HepG2 (cell line): ENCODE data around the gene SYDE1. TPM values are rescaled to one million over a fixed set of nuclear protein-coding genes. Genes with fewer than 3 reads are reported as not detected.

Experiments used
- ATAC-seq: fragments of 200-7000 bp; cut with Tn5 transposase; 3 replicates; pipeline ENCODE4 v1.9.1; 2020; ENCODE audit warnings: mild to moderate bottlenecking, moderate library complexity
- BruUV-seq: library from RNA; stranded (reverse); fragments of 400-500 nt; replicated peaks from 2 replicates; lab custom pipeline; 2021; lab: Mats Ljungman, UMichigan
- CTCF ChIA-PET: fragments of 300-600 bp; formaldehyde crosslinking; extraction: SDS; loops from one replicate; lab custom pipeline; 2021; ENCODE audit warnings: low total read pairs, inconsistent platforms, low intra/inter-chr PET ratio; lab: Yijun Ruan, JAX
- POLR2A ChIA-PET: fragments of 350-600 bp; sonication (Branson Sonifier 250); formaldehyde crosslinking; loops from one replicate; lab custom pipeline; 2020; ENCODE audit warnings: antibody characterized with exemption, inconsistent platforms; lab: Yijun Ruan, JAX
- DNase-seq: peaks from one replicate; pipeline ENCODE4 v3.0.0-alpha.2; 2015; ENCODE audit warnings: low spot score
- FAIRE-seq: peaks from 3 replicates; lab custom pipeline; 2011; peaks lifted over from hg19 to GRCh38; lab: Jason Lieb, UNC
- H2AFZ ChIP-seq: one replicate; pipeline ENCODE4 v1.6.1; 2011; ENCODE audit warnings: low read length, inconsistent platforms
- H3K27ac ChIP-seq: fragments of 300-600 bp; 3 replicates; pipeline ENCODE4 v1.8.0; 2011; ENCODE audit warnings: mixed run types, mild to moderate bottlenecking, mixed read lengths, low read length, inconsistent platforms; ENCODE audit not compliant: insufficient read depth; ENCODE audit errors: extremely low read length
- H3K27me3 ChIP-seq, 2 experiments: fragments of 200-600 bp in 1 of 2; 2 replicates in 1 of 2; 3 replicates in 1 of 2; pipeline versions ENCODE4 v1.6.0 to v1.8.0; 2011; ENCODE audit warnings: low read length in 2 of 2, mild to moderate bottlenecking in 2 of 2, moderate library complexity in 2 of 2, inconsistent platforms in 1 of 2; ENCODE audit not compliant: insufficient read depth in 2 of 2, control insufficient read depth in 1 of 2
- H3K36me3 ChIP-seq, 2 experiments: fragments of 200-600 bp in 1 of 2; replicated peaks in 1 of 2; 2 replicates in 1 of 2; 3 replicates in 1 of 2; pipeline versions ENCODE4 v1.5.1 to v1.8.0; 2011; ENCODE audit warnings: low read length in 2 of 2, inconsistent platforms in 1 of 2; ENCODE audit not compliant: insufficient read depth in 2 of 2, control insufficient read depth in 1 of 2
- H3K4me1 ChIP-seq: 2 replicates; pipeline ENCODE4 v1.5.1; 2012; ENCODE audit warnings: low read length, inconsistent platforms; ENCODE audit not compliant: insufficient read depth
- H3K4me2 ChIP-seq: 2 replicates; pipeline ENCODE4 v1.6.0; 2011; ENCODE audit warnings: low read depth, low read length, inconsistent platforms
- H3K4me3 ChIP-seq, 3 experiments: fragments of 200-600 bp in 1 of 3; sonication (generic), shearing (Covaris generic) in 1 of 3; replicated peaks in 1 of 3; 2 replicates each; pipeline ENCODE4 v1.5.1; 2011 to 2016; ENCODE audit warnings: low read length in 3 of 3, inconsistent platforms in 2 of 3, low read depth in 2 of 3, mild to moderate bottlenecking in 2 of 3, control low read depth in 1 of 3, mixed read lengths in 1 of 3; ENCODE audit not compliant: insufficient read depth in 1 of 3
- H3K79me2 ChIP-seq: one replicate; pipeline ENCODE4 v1.6.1; 2011; ENCODE audit warnings: low read length, inconsistent platforms; ENCODE audit not compliant: insufficient read depth
- H3K9ac ChIP-seq: 2 replicates; pipeline ENCODE4 v1.6.0; 2011; ENCODE audit warnings: mild to moderate bottlenecking, low read depth, low read length, inconsistent platforms; ENCODE audit not compliant: insufficient read depth
- H3K9me3 ChIP-seq: 2 replicates; pipeline ENCODE4 v1.5.1; 2012; ENCODE audit warnings: mild to moderate bottlenecking, low read length
- H4K20me1 ChIP-seq: 2 replicates; pipeline ENCODE4 v1.6.0; 2011; ENCODE audit warnings: inconsistent platforms, mild to moderate bottlenecking, low read length, moderate library complexity; ENCODE audit not compliant: insufficient read depth
- HIVEP1 ChIP-seq: sonication (generic); formaldehyde crosslinking; IDR thresholded peaks from 2 replicates; pipeline ENCODE4 v1.4.0; 2020; ENCODE audit warnings: mild to moderate bottlenecking, missing genetic modification reagents
- SP1 ChIP-seq, 2 experiments: fragments of 450-650 bp in 1 of 2; sonication (generic) in 1 of 2; formaldehyde crosslinking in 1 of 2; IDR thresholded peaks; 2 replicates each; pipeline versions ENCODE4 v1.4.0 to v1.6.1; 2016 to 2020; ENCODE audit warnings: missing genetic modification reagents in 1 of 2
- ZFP41 ChIP-seq: sonication (generic); formaldehyde crosslinking; IDR thresholded peaks from 2 replicates; pipeline ENCODE4 v1.4.0; 2020; ENCODE audit warnings: mild to moderate bottlenecking, missing genetic modification reagents, borderline replicate concordance
- ZMAT5 ChIP-seq: sonication (generic); formaldehyde crosslinking; IDR thresholded peaks from 2 replicates; pipeline ENCODE4 v1.5.0; 2020; ENCODE audit warnings: mild to moderate bottlenecking, low read depth, missing genetic modification reagents, borderline replicate concordance
- ZNF687 ChIP-seq: sonication (generic); formaldehyde crosslinking; IDR thresholded peaks from 2 replicates; pipeline ENCODE4 v1.5.1; 2020; ENCODE audit warnings: mild to moderate bottlenecking, missing genetic modification reagents, moderate library complexity
- WGBS: methylation state at CpG from one replicate; pipeline ENCODE4 v1.1.6; 2017; ENCODE audit warnings: low lambda C conversion rate; 5-methylcytosine and 5-hydroxymethylcytosine counted together
- in situ Hi-C: cut with HindIII; loops from 2 replicates; pipeline ENCODE4 v1.10.0; 2017; ENCODE audit warnings: low pct_unique_long_range_greater_than_20kb; ENCODE audit not compliant: extremely low pct_ligation_motif_present
- intact Hi-C: fragments of 100-400 bp; cut with micrococcal nuclease; formaldehyde crosslinking; loops from one replicate; pipeline ENCODE4 v1.10.0; 2022; ENCODE audit not compliant: unreplicated experiment
- polyA plus RNA-seq, 8 experiments: library from polyadenylated mRNA; depleted of rRNA in 3 of 8; stranded (reverse) in 7 of 8; unstranded in 1 of 8; fragments of >200 nt; fragmentation: Illumina TruSeq in 4 of 8; extraction: Trizol in 4 of 8; gene quantifications; 2 replicates each; pipeline versions ENCODE4 v1.2.1 to v1.2.3, GENCODE V29; 2011 to 2016; ENCODE audit warnings: low read depth in 4 of 8, missing spikeins in 1 of 8, mixed read lengths in 1 of 8; ENCODE audit not compliant: insufficient read depth in 1 of 8
- total RNA-seq, 5 experiments: library from RNA; depleted of rRNA; stranded (reverse); fragments of >200 nt; fragmentation: Illumina TruSeq; extraction: Trizol; gene quantifications; 2 replicates each; pipeline ENCODE4 v1.2.3, GENCODE V29; 2016; ENCODE audit warnings: low read depth in 1 of 5

The SYDE1 gene
- total and polyA plus RNA-seq, 2 of the 13 experiments (the other 11 are each of a cell fraction or from before 2014, with no cell fraction given): 4.3 to 13.6 TPM

DNA sequence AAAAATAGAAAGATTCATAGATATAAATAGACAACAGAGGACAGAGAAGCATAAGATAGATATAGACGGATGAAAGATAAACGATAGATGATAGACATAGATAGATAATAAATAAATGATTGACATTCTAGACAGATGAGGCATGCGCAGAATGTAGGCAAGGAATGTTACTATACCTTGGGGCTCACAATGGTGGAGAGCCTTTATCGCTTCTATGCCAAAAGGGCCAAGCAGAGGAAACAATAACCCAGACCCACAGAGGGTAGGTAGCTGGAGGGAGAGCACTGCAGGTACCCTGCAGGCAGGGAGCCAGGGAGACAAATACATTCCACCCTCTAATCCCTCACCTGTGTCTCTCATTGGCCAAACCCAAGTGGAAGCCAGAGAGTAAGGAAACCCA, 49.2 kb downstream of the SYDE1 start:
- ATAC-seq (no peak), DNase-seq (no peak), FAIRE-seq (no peak)
- Histone ChIP-seq H3K9ac (no peak overlapping the region), H3K9me3 (peaks cover 8% of the 10 kb centered on the region), H3K79me2 (no peaks in the 10 kb centered on the region), H3K4me2 (no peak overlapping the region), H3K27ac (no peak overlapping the region), H3K4me1 (no peaks in the 10 kb centered on the region), H3K4me3 (no peak overlapping the region), H2AFZ (no peak overlapping the region), H3K27me3 (peaks cover 0 to 2% of the 10 kb centered on the region in 2 experiments; a peak in 2 of 5 replicates), H4K20me1 (no peaks in the 10 kb centered on the region), H3K36me3 (no peaks in the 10 kb centered on the region)
- ChIA-PET POLR2A (no interaction called here), CTCF (no interaction called here)
- in situ Hi-C loops: no loop called here
- WGBS: 87% methylated on average over 4 of the region's 4 CpGs
- no TSS peak for BruUV-seq
- no peak for TF ChIP-seq ZNF687
- TF ChIP-seq ZFP41 (CRISPR knock-in tag): no peak
- TF ChIP-seq HIVEP1 (CRISPR knock-in tag): no peak
- no peak for TF ChIP-seq ZMAT5 (CRISPR knock-in tag)
- TF ChIP-seq SP1 (IDR thresholded peaks at IDR 0.05): no peak
- TF ChIP-seq SP1 (CRISPR knock-in tag; IDR thresholded peaks at IDR 0.05): no peak
- intact Hi-C loops: no loop called here
